K562 (cell line): ENCODE measurements around the gene NRTN. TPM values are rescaled to one million over a fixed set of nuclear protein-coding genes. Genes with fewer than 3 reads are reported as not detected.

Source experiments
- ASH1L ChIP-seq: fragments of 450-650 bp; IDR thresholded peaks from 2 replicates; pipeline ENCODE4 v1.6.1; 2018; ENCODE audit warnings: borderline replicate concordance, mild to moderate bottlenecking, low read depth; ENCODE audit not compliant: partially characterized antibody
- FOXJ2 ChIP-seq: fragments of 200-800 bp; sonication (Bioruptor generic); IDR thresholded peaks from 2 replicates; pipeline ENCODE4 v1.6.1; 2016; ENCODE audit warnings: missing genetic modification characterization, missing compliant biosample characterization
- MEF2D ChIP-seq: conservative IDR thresholded peaks from 2 replicates; pipeline ENCODE4 v1.6.1; 2016; ENCODE audit warnings: low read depth, missing genetic modification characterization, missing compliant biosample characterization
- MGA ChIP-seq: fragments of 450-650 bp; IDR thresholded peaks from 2 replicates; pipeline ENCODE4 v1.6.1; 2016; ENCODE audit warnings: mild to moderate bottlenecking, moderate library complexity
- POLR3G ChIP-seq: IDR thresholded peaks from 2 replicates; pipeline ENCODE4 v1.6.1; 2011; ENCODE audit not compliant: insufficient read length, insufficient replicate concordance; ENCODE audit errors: extremely low read depth
- RBM22 ChIP-seq: fragments of 200-400 bp; formaldehyde crosslinking; IDR thresholded peaks from 2 replicates; pipeline ENCODE4 v1.6.1; 2018; ENCODE audit warnings: low read length, low read depth; ENCODE audit not compliant: poor library complexity, severe bottlenecking
- ZNF140 ChIP-seq: fragments of 250-450 bp; sonication (Bioruptor Pico); IDR thresholded peaks from 2 replicates; pipeline ENCODE4 v1.8.0; 2021; ENCODE audit warnings: moderate library complexity, mild to moderate bottlenecking, inconsistent platforms
- polyA plus RNA-seq, 8 experiments: library from polyadenylated mRNA; depleted of rRNA in 4 of 8; stranded (reverse) in 5 of 8; unstranded in 3 of 8; fragments of >200 nt; fragmentation: Nextera tagmentation in 2 of 8; fragmentation: Illumina TruSeq in 1 of 8; extraction: Ambion mirVana in 2 of 8; extraction: Trizol in 1 of 8; gene quantifications; 2 replicates each; pipeline versions ENCODE4 v1.2.1 to v1.2.3, GENCODE V29; 2011 to 2014; ENCODE audit warnings: inconsistent platforms in 1 of 8, missing spikeins in 1 of 8
- total RNA-seq, 7 experiments: library from RNA; depleted of rRNA in 6 of 7; stranded (reverse); fragments of >200 nt in 6 of 7; fragmentation: Illumina TruSeq in 2 of 7; extraction: Trizol in 2 of 7; gene quantifications; 2 replicates each; pipeline versions ENCODE4 v1.2.1 to v1.2.3, GENCODE V29; 2011 to 2021; ENCODE audit warnings: low replicate concordance in 1 of 7
- TF ChIP-seq, protein P1 (sequence below): fragments of 450-650 bp; formaldehyde crosslinking; IDR thresholded peaks from 2 replicates; pipeline ENCODE4 v1.4.0; 2020; ENCODE audit warnings: mild to moderate bottlenecking, moderate library complexity
- TF ChIP-seq, protein P2 (sequence below): fragments of 450-650 bp; IDR thresholded peaks from 2 replicates; pipeline ENCODE4 v1.7.0; 2016; ENCODE audit warnings: borderline replicate concordance

The NRTN gene
- total and polyA plus RNA-seq, 9 of the 15 experiments (the other 6 are each of a cell fraction or from before 2014, with no cell fraction given): 0.62 to 8.1 (median 1.6) TPM; not detected in 2

GRCh38 chr19:5827891-5828660, 23.2 kb downstream of the NRTN start (continued):
- TF ChIP-seq MEF2D (tag) (0 out of 2 replicates have a peak, but pooled peaks have one; percentile 24), ZNF140 (CRISPR knock-in tag) (no peak), FOXJ2 (tag) (no peak), ASH1L (no peak), RBM22 (peak; percentile 94), MGA (peak; percentile 93), POLR3G (no peak)
- TF ChIP-seq, protein P1, sequence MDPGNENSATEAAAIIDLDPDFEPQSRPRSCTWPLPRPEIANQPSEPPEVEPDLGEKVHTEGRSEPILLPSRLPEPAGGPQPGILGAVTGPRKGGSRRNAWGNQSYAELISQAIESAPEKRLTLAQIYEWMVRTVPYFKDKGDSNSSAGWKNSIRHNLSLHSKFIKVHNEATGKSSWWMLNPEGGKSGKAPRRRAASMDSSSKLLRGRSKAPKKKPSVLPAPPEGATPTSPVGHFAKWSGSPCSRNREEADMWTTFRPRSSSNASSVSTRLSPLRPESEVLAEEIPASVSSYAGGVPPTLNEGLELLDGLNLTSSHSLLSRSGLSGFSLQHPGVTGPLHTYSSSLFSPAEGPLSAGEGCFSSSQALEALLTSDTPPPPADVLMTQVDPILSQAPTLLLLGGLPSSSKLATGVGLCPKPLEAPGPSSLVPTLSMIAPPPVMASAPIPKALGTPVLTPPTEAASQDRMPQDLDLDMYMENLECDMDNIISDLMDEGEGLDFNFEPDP (CRISPR knock-in tag): peak; percentile 64; the same call in 1 of the 2 replicates
- TF ChIP-seq, protein P2, sequence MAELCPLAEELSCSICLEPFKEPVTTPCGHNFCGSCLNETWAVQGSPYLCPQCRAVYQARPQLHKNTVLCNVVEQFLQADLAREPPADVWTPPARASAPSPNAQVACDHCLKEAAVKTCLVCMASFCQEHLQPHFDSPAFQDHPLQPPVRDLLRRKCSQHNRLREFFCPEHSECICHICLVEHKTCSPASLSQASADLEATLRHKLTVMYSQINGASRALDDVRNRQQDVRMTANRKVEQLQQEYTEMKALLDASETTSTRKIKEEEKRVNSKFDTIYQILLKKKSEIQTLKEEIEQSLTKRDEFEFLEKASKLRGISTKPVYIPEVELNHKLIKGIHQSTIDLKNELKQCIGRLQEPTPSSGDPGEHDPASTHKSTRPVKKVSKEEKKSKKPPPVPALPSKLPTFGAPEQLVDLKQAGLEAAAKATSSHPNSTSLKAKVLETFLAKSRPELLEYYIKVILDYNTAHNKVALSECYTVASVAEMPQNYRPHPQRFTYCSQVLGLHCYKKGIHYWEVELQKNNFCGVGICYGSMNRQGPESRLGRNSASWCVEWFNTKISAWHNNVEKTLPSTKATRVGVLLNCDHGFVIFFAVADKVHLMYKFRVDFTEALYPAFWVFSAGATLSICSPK: no peak
